ENCODE results near the gene CLSTN2. TPM values are rescaled to one million over a fixed set of nuclear protein-coding genes. Genes with fewer than 3 reads are reported as not detected.

The CLSTN2 gene
- total and polyA plus RNA-seq, 2 donors from 2014 or later, result 2.0 to 12.0 TPM

DNA sequence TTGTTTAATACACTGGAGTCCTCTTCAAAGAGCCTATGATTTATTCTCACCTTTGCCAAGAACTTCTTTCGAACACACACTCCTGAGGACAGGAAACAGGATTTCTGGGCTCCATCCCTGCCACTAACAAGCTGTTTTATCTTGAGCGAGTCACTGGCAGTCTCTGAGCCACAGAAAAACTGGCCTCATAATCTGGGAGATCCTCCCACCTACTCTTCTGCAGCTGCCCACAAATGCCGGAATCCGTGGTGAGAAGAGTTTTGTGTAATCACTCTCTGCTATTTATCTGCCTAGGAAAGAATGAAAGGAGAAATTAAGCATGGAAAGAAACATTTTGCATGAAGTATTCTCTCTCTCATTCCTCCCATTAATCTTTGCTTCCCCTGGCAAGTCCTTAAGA lies 570.9 kb downstream of the CLSTN2 start:
- TF ChIP-seq CTCF (IDR thresholded peaks at IDR 0.05; ENCODE audit: borderline replicate concordance, extremely low read depth, insufficient read depth), result no peak
- Histone ChIP-seq H3K4me1 (ENCODE audit: control insufficient read depth in 2 of 3, insufficient read depth in 2 of 3, low read depth in 1 of 3, low read length in 3 of 3) (peaks cover 0 to 7% (median 0%) of the 10 kb centered on the region in 3 donors), H3K9me3 (ENCODE audit: control insufficient read depth in 2 of 3, insufficient read depth in 1 of 3, low read length in 3 of 3) (no peaks in the 10 kb centered on the region), H3K9ac (ENCODE audit: low read length in 3 of 3) (no peak overlapping the region), H3K4me3 (ENCODE audit: low read length in 3 of 3) (no peak overlapping the region), H3K27me3 (ENCODE audit: control insufficient read depth, insufficient read depth, low read length) (no peaks in the 10 kb centered on the region), H3K36me3 (ENCODE audit: control insufficient read depth in 2 of 3, insufficient read depth in 3 of 3, low read length in 3 of 3) (no peaks in the 10 kb centered on the region), H3K27ac (ENCODE audit: low read depth in 2 of 2, low read length in 2 of 2) (no peak overlapping the region)
- intact Hi-C loops (cut with DNase I), result no loop called here
- FAIRE-seq, result no peak
- DNase-seq, result no peak

DNA sequence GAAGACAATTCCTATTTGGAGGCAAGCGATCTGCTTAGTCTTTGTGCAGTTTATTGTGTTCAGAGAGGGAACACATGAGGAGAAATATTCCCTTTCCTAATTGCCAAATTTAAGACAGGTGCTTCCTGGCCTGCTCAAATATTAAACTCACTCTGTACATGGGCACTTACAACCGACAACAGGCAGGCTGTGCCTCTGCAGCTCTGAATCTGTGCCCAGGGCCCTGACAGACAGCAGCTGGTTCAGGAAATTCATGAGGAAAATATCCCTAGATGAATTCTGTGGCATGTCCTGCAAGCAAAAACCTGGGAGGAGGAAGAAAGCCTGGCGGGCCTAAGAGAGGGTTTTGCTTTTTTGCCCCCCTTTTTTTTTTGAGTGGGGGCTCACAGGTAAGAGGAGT lies 573.6 kb downstream of the CLSTN2 start:
- H3K9ac ChIP-seq (ENCODE audit: low read length in 3 of 3), result no peak overlapping the region
- no peaks in the 10 kb centered on the region for H3K4me1 ChIP-seq (ENCODE audit: control insufficient read depth in 2 of 3, insufficient read depth in 2 of 3, low read depth in 1 of 3, low read length in 3 of 3)
- TF ChIP-seq CTCF (IDR thresholded peaks at IDR 0.05; ENCODE audit: borderline replicate concordance, extremely low read depth, insufficient read depth), result no peak
- H3K36me3 ChIP-seq (ENCODE audit: control insufficient read depth in 2 of 3, insufficient read depth in 3 of 3, low read length in 3 of 3), result no peaks in the 10 kb centered on the region
- no peaks in the 10 kb centered on the region for H3K27me3 ChIP-seq (ENCODE audit: control insufficient read depth, insufficient read depth, low read length)
- H3K4me3 ChIP-seq (ENCODE audit: low read length in 3 of 3), result no peak overlapping the region
- H3K9me3 ChIP-seq (ENCODE audit: control insufficient read depth in 2 of 3, insufficient read depth in 1 of 3, low read length in 3 of 3), result no peaks in the 10 kb centered on the region
- intact Hi-C loops (cut with DNase I), result no loop called here
- FAIRE-seq (no peak), DNase-seq (no peak)
- H3K27ac ChIP-seq (ENCODE audit: low read depth in 2 of 2, low read length in 2 of 2), result no peak overlapping the region

DNA sequence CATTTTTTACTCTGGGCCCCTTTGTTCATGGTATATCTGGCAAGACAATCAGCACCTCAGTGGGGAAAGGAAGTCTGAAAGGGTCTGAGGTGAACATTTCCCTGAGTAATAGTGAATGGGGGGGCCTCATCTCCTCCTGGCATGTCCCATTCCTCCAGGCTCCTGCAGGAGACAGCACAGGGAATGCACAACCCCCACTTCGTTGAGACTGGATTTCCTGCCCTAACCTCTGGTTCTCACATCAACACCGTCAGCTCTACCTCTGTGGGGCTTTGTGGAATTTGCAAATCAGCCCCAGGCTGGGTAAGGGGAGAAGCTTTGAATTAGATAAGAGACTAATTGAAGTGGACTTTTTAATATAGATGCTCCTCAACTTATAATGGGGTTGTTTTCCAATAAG lies 574.5 kb downstream of the CLSTN2 start:
- FAIRE-seq (no peak), DNase-seq (no peak)
- Histone ChIP-seq H3K27me3 (ENCODE audit: control insufficient read depth, insufficient read depth, low read length) (no peaks in the 10 kb centered on the region), H3K36me3 (ENCODE audit: control insufficient read depth in 2 of 3, insufficient read depth in 3 of 3, low read length in 3 of 3) (no peaks in the 10 kb centered on the region), H3K4me1 (ENCODE audit: control insufficient read depth in 2 of 3, insufficient read depth in 2 of 3, low read depth in 1 of 3, low read length in 3 of 3) (no peaks in the 10 kb centered on the region), H3K27ac (ENCODE audit: low read depth in 2 of 2, low read length in 2 of 2) (no peak overlapping the region), H3K4me3 (ENCODE audit: low read length in 3 of 3) (no peak overlapping the region), H3K9me3 (ENCODE audit: control insufficient read depth in 2 of 3, insufficient read depth in 1 of 3, low read length in 3 of 3) (no peaks in the 10 kb centered on the region), H3K9ac (ENCODE audit: low read length in 3 of 3) (no peak overlapping the region)
- intact Hi-C loops (cut with DNase I), result no loop called here
- no peak for TF ChIP-seq CTCF (IDR thresholded peaks at IDR 0.05; ENCODE audit: borderline replicate concordance, extremely low read depth, insufficient read depth)

DNA sequence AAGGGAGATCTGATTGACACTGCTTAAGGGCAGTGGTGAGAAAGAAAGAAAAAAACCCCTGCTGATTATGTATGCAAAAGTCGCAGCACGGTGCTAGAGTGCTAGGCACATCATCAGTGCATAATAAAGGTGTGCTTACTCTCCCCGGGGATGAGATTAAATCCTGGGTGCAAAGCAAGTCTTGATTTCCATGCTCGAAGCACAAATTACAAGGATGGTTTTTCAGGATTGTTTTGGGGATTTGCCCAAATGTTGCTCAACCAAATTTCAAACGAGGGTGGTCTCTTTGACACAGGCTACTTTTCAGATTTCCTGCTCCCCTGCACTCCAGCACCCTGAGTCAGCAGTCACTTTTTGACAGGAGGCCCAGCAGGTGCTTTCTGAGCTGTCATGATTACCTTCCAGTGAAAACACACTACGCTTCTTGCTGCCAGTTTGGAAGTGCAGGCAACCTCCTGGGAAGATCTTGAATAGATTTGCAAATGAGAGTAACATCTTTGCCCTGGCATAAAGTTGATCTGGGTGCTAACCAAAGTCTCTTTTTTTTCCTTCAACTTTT lies 575.4 kb downstream of the CLSTN2 start:
- H3K9ac ChIP-seq (ENCODE audit: low read length in 3 of 3), result no peak overlapping the region
- TF ChIP-seq CTCF (IDR thresholded peaks at IDR 0.05; ENCODE audit: borderline replicate concordance, extremely low read depth, insufficient read depth), result no peak
- H3K4me1 ChIP-seq (ENCODE audit: control insufficient read depth in 2 of 3, insufficient read depth in 2 of 3, low read depth in 1 of 3, low read length in 3 of 3), result no peaks in the 10 kb centered on the region
- no peak overlapping the region for H3K27ac ChIP-seq (ENCODE audit: low read depth in 2 of 2, low read length in 2 of 2)
- no peaks in the 10 kb centered on the region for H3K36me3 ChIP-seq (ENCODE audit: control insufficient read depth in 2 of 3, insufficient read depth in 3 of 3, low read length in 3 of 3)
- FAIRE-seq (no peak), DNase-seq (no peak)
- intact Hi-C loops (cut with DNase I), result no loop called here
- no peaks in the 10 kb centered on the region for H3K27me3 ChIP-seq (ENCODE audit: control insufficient read depth, insufficient read depth, low read length)
- H3K9me3 ChIP-seq (ENCODE audit: control insufficient read depth in 2 of 3, insufficient read depth in 1 of 3, low read length in 3 of 3), result no peaks in the 10 kb centered on the region
- H3K4me3 ChIP-seq (ENCODE audit: low read length in 3 of 3), result no peak overlapping the region

Measured in kidney (tissue), 14 donors.